K562 (cell line): Measurements from ENCODE around the gene EFNA1. TPM values are rescaled to one million over a fixed set of nuclear protein-coding genes. Genes with fewer than 3 reads are reported as not detected.

Source experiments
- CBFB ChIP-seq: sonication (generic); formaldehyde crosslinking; IDR thresholded peaks from 2 replicates; pipeline ENCODE4 v1.4.0; 2020; ENCODE audit warnings: mild to moderate bottlenecking, missing genetic modification reagents
- COPS2 ChIP-seq: fragments of 450-650 bp; conservative IDR thresholded peaks from 2 replicates; pipeline ENCODE4 v1.6.1; 2016; ENCODE audit warnings: mild to moderate bottlenecking, moderate library complexity
- ELF1 ChIP-seq: fragments of 200-800 bp; sonication (Bioruptor generic); IDR thresholded peaks from 2 replicates; pipeline ENCODE4 v1.6.1; 2016; ENCODE audit warnings: missing genetic modification characterization, missing compliant biosample characterization
- KAT7 ChIP-seq: sonication (generic); formaldehyde crosslinking; IDR thresholded peaks from 2 replicates; pipeline ENCODE4 v1.8.0; 2022; ENCODE audit warnings: missing genetic modification reagents, mild to moderate bottlenecking, borderline replicate concordance
- MECOM ChIP-seq: fragments of 250-450 bp; sonication (Bioruptor Pico); IDR thresholded peaks from 2 replicates; pipeline ENCODE4 v1.8.0; 2022; ENCODE audit warnings: inconsistent platforms
- MITF ChIP-seq: IDR thresholded peaks from 2 replicates; pipeline ENCODE4 v1.6.1; 2014; ENCODE audit warnings: antibody characterized with exemption
- POU5F1 ChIP-seq: fragments of 150-350 bp; IDR thresholded peaks from 2 replicates; pipeline ENCODE4 v1.6.1; 2014; ENCODE audit warnings: borderline replicate concordance, low read length, low read depth, mild to moderate bottlenecking; ENCODE audit not compliant: partially characterized antibody
- RBM17 ChIP-seq: fragments of 200-400 bp; formaldehyde crosslinking; IDR thresholded peaks from 2 replicates; pipeline ENCODE4 v1.6.1; 2017; ENCODE audit warnings: low read depth, mild to moderate bottlenecking, low read length, borderline replicate concordance
- ZBTB2 ChIP-seq: fragments of 450-650 bp; IDR thresholded peaks from 2 replicates; pipeline ENCODE4 v1.6.1; 2016; ENCODE audit warnings: antibody characterized with exemption
- polyA plus RNA-seq, 8 experiments: library from polyadenylated mRNA; depleted of rRNA in 4 of 8; stranded (reverse) in 5 of 8; unstranded in 3 of 8; fragments of >200 nt; fragmentation: Nextera tagmentation in 2 of 8; fragmentation: Illumina TruSeq in 1 of 8; extraction: Ambion mirVana in 2 of 8; extraction: Trizol in 1 of 8; gene quantifications; 2 replicates each; pipeline versions ENCODE4 v1.2.1 to v1.2.3, GENCODE V29; 2011 to 2014; ENCODE audit warnings: inconsistent platforms in 1 of 8, missing spikeins in 1 of 8
- total RNA-seq, 7 experiments: library from RNA; depleted of rRNA in 6 of 7; stranded (reverse); fragments of >200 nt in 6 of 7; fragmentation: Illumina TruSeq in 2 of 7; extraction: Trizol in 2 of 7; gene quantifications; 2 replicates each; pipeline versions ENCODE4 v1.2.1 to v1.2.3, GENCODE V29; 2011 to 2021; ENCODE audit warnings: low replicate concordance in 1 of 7
- TF ChIP-seq, protein P1 (sequence below), 2 experiments: IDR thresholded peaks in 1 of 2; conservative IDR thresholded peaks in 1 of 2; 2 replicates each; pipeline ENCODE4 v1.6.1; 2016; ENCODE audit warnings: low read depth in 2 of 2, mild to moderate bottlenecking in 1 of 2, missing compliant biosample characterization in 1 of 2, missing genetic modification characterization in 1 of 2, moderate library complexity in 1 of 2
- TF ChIP-seq, protein P2 (sequence below): fragments of 150-350 bp; IDR thresholded peaks from 2 replicates; pipeline ENCODE4 v1.6.1; 2014; ENCODE audit warnings: low read depth, mild to moderate bottlenecking, low read length, borderline replicate concordance
- TF ChIP-seq, protein P3 (sequence below): fragments of 250-450 bp; sonication (Bioruptor Pico); IDR thresholded peaks from 2 replicates; pipeline ENCODE4 v1.8.0; 2021; ENCODE audit warnings: moderate library complexity, mild to moderate bottlenecking, inconsistent platforms
- TF ChIP-seq, protein P4 (sequence below): fragments of 450-650 bp; formaldehyde crosslinking; IDR thresholded peaks from 2 replicates; pipeline ENCODE4 v1.4.0; 2022; ENCODE audit warnings: missing genetic modification characterization

EFNA1 gene
- total and polyA plus RNA-seq, 9 of the 15 experiments (the other 6 are each of a cell fraction or from before 2014, with no cell fraction given): 2.1 to 9.3 (median 3.0) TPM

- TF ChIP-seq, protein P1, sequence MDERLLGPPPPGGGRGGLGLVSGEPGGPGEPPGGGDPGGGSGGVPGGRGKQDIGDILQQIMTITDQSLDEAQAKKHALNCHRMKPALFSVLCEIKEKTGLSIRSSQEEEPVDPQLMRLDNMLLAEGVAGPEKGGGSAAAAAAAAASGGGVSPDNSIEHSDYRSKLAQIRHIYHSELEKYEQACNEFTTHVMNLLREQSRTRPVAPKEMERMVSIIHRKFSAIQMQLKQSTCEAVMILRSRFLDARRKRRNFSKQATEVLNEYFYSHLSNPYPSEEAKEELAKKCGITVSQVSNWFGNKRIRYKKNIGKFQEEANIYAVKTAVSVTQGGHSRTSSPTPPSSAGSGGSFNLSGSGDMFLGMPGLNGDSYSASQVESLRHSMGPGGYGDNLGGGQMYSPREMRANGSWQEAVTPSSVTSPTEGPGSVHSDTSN (CRISPR knock-in tag; IDR thresholded peaks at IDR 0.05; ENCODE audit: low read depth): no peak
- TF ChIP-seq, protein P1 (tag; conservative IDR thresholded peaks at IDR 0.05; ENCODE audit: low read depth): no peak
- no peak for TF ChIP-seq MITF
- TF ChIP-seq, protein P2, sequence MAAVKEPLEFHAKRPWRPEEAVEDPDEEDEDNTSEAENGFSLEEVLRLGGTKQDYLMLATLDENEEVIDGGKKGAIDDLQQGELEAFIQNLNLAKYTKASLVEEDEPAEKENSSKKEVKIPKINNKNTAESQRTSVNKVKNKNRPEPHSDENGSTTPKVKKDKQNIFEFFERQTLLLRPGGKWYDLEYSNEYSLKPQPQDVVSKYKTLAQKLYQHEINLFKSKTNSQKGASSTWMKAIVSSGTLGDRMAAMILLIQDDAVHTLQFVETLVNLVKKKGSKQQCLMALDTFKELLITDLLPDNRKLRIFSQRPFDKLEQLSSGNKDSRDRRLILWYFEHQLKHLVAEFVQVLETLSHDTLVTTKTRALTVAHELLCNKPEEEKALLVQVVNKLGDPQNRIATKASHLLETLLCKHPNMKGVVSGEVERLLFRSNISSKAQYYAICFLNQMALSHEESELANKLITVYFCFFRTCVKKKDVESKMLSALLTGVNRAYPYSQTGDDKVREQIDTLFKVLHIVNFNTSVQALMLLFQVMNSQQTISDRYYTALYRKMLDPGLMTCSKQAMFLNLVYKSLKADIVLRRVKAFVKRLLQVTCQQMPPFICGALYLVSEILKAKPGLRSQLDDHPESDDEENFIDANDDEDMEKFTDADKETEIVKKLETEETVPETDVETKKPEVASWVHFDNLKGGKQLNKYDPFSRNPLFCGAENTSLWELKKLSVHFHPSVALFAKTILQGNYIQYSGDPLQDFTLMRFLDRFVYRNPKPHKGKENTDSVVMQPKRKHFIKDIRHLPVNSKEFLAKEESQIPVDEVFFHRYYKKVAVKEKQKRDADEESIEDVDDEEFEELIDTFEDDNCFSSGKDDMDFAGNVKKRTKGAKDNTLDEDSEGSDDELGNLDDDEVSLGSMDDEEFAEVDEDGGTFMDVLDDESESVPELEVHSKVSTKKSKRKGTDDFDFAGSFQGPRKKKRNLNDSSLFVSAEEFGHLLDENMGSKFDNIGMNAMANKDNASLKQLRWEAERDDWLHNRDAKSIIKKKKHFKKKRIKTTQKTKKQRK: no peak
- TF ChIP-seq COPS2: no peak
- peak; percentile 56 for TF ChIP-seq POU5F1
- TF ChIP-seq MECOM (CRISPR knock-in tag): no peak
- TF ChIP-seq CBFB (CRISPR knock-in tag): peak; percentile 43; the same call in 1 of the 2 replicates
- TF ChIP-seq, protein P3, sequence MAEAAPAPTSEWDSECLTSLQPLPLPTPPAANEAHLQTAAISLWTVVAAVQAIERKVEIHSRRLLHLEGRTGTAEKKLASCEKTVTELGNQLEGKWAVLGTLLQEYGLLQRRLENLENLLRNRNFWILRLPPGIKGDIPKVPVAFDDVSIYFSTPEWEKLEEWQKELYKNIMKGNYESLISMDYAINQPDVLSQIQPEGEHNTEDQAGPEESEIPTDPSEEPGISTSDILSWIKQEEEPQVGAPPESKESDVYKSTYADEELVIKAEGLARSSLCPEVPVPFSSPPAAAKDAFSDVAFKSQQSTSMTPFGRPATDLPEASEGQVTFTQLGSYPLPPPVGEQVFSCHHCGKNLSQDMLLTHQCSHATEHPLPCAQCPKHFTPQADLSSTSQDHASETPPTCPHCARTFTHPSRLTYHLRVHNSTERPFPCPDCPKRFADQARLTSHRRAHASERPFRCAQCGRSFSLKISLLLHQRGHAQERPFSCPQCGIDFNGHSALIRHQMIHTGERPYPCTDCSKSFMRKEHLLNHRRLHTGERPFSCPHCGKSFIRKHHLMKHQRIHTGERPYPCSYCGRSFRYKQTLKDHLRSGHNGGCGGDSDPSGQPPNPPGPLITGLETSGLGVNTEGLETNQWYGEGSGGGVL (CRISPR knock-in tag): no peak
- TF ChIP-seq, protein P4, sequence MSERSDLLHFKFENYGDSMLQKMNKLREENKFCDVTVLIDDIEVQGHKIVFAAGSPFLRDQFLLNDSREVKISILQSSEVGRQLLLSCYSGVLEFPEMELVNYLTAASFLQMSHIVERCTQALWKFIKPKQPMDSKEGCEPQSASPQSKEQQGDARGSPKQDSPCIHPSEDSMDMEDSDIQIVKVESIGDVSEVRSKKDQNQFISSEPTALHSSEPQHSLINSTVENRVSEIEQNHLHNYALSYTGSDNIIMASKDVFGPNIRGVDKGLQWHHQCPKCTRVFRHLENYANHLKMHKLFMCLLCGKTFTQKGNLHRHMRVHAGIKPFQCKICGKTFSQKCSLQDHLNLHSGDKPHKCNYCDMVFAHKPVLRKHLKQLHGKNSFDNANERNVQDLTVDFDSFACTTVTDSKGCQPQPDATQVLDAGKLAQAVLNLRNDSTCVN (CRISPR knock-in tag): 0 out of 2 replicates have a peak, but pooled peaks have one; percentile 29
- no peak for TF ChIP-seq RBM17
- peak; percentile 97 for TF ChIP-seq KAT7 (CRISPR knock-in tag)
- peak; percentile 58; the same call in 1 of the 2 replicates for TF ChIP-seq ELF1
- peak; percentile 97 for TF ChIP-seq ZBTB2
Observed at GRCh38 chr1:155172732-155173477, 45.2 kb downstream of the EFNA1 start, which contains the start of gene KRTCAP2 (continued).
